GM18907 (cell line): ENCODE measurements around the gene OPCML.

Experiments used
- ATAC-seq: cut with Tn5 transposase; IDR thresholded peaks from one replicate; pipeline ENCODE4 v1.9.1; 2021; ENCODE audit warnings: mild to moderate bottlenecking, moderate library complexity; ENCODE audit not compliant: unreplicated experiment

The OPCML gene

GRCh38 chr11:133418218-133418617, 114.1 kb downstream of the OPCML start:
- no peak for ATAC-seq

- ATAC-seq = no peak
Observed at GRCh38 chr11:133414506-133414905, 117.8 kb downstream of the OPCML start.

DNA sequence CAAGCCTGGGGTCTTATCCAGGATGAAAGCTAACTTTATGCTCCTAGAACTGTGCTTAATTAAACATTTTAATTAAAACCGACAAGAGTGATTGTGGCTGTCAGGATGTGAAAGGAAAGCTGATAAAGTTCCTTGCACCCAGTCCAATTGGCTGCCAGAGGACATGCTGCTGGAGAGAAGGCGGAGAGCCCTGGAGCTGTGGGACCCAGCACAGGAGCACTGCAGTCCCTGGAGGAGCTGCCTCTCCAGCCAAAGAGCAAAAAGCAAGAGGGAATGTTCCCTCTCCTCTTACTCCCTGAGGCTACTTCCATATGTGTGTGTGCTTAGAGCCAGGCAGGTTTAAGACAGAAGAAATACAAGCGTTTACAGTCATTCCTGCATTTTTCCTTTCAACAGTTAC, 118.6 kb downstream of the OPCML start:
- ATAC-seq = no peak

GRCh38 chr11:133409799-133410198, 122.5 kb downstream of the OPCML start:
- ATAC-seq = no peak

DNA sequence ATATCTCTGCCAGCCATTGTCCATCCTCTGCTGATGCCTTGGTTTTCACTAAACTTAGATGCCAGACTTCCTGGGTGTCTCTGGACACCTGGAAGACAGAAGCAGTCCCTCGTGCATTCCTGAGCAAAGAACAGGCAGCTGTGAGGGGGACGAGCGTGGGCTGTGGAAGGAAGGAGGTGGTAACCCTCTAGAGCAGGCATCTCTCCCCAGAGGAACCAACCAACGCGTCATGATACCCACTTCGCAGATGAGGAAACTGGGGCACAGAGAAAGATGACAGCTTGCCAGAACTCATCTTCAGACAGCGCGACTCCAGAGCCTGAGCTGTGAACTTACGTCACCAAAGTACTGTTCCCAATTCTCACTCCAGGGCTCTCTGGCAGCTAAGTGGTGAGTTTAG, 123.4 kb downstream of the OPCML start:
- ATAC-seq = no peak

- no peak for ATAC-seq
Observed at GRCh38 chr11:133408402-133408801, 123.9 kb downstream of the OPCML start.

DNA sequence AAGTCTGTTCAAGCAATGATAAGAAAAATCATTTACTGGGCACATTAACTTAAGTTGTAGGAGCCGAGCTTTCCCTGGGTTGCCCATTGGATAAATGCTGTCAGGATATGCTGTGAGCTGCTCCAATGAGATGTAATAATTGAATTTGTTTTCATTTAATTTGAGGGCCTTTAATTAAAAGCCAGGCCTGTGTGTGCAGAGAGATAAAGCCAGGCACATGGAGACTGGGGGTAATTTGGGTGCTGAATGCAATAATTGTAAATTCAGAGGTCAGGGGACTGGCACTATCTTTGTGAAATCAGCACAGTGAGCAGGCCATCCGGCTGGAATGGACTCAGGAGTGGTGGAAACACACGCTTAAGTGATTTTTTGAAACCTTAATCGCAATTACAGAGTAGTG, 125.8 kb downstream of the OPCML start:
- no peak for ATAC-seq

GRCh38 chr11:133403900-133404299, 128.4 kb downstream of the OPCML start:
- ATAC-seq = peak; percentile 67

DNA sequence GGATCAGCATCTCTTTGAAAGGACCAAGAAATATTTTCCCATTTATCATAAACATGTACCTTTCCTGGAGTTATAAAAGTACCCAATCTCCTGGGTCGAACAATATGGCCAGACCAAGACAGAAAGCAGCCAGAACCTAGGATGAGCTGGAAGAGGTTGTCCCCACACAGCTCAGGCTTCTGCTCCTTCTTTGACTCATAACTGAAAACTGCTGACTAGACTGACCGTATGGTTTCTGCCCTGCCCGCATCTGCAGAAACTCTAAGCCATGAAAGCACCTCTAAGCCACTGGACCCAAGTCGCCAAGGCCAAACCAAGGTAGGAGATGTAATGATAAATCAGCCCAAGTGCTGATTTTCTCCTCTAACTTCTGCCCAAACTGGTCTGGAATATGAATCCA, 129.8 kb downstream of the OPCML start:
- ATAC-seq = no peak

DNA sequence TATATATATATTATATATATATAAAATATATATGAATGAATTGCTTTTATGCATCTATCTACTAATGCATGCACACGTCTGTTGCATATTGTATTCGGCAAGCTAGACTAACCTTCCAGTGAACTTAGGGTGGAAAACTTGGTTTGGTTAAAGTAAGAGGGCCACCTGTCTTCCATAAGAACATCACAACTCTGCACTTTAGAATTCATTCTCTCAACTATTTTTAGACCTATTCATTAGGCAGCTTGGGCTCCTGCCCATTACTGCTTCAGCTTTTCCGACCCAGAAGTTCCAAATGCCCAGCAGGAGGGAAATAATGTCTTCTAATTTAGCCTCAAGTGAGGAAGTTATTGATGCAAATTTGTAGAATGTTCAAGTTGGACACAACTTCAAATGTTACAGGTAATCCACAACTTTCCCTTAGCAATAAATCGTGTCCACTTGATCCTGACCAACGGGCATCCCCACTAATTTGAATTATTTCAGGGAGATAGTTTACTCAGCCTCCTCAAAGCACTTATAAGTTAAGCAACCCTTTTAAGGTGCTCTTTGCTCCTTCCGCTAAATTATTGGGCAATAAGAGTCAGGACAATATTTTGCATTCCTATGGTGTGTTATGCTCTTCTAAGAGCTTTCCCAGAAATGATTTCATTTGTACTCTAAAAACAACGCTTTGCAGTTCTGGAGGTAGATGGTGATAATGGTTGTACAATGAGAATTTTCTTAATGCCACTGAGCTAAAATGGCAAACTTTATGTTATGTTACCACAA, 132.3 kb downstream of the OPCML start:
- ATAC-seq = no peak

- ATAC-seq = no peak
Observed at GRCh38 chr11:133399294-133399693, 133.0 kb downstream of the OPCML start.

GRCh38 chr11:133390803-133391202, 141.5 kb downstream of the OPCML start:
- ATAC-seq = no peak

- ATAC-seq = no peak
Observed at GRCh38 chr11:133388975-133389568, 143.2 kb downstream of the OPCML start.

GRCh38 chr11:133388260-133388659, 144.0 kb downstream of the OPCML start:
- ATAC-seq = no peak

- no peak for ATAC-seq
Observed at GRCh38 chr11:133386852-133387251, 145.4 kb downstream of the OPCML start.

DNA sequence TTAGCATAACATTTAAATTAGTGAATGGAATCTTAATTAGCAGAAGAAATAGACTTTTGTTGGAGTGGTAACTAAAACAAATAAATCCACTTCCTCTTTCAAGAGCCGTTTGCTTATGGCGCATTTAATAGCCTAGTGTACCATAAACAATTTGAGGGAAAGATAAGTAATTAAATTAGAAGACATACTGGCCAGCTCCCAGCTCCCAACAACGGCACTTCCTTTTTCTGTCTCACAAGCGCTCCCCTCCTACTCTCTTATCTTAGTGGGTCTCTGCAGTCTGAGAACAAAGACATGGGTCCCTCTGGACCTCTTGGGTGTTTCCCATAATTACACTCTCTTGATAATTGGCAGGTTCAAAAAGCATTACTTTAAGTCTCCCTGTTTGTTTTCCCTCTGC, 146.0 kb downstream of the OPCML start:
- ATAC-seq = no peak

GRCh38 chr11:133385781-133386180, 146.5 kb downstream of the OPCML start:
- no peak for ATAC-seq

GRCh38 chr11:133384731-133385130, 147.6 kb downstream of the OPCML start:
- no peak for ATAC-seq

- ATAC-seq = no peak
Observed at GRCh38 chr11:133383689-133384088, 148.6 kb downstream of the OPCML start.

- no peak for ATAC-seq
Observed at GRCh38 chr11:133383201-133383600, 149.1 kb downstream of the OPCML start.

GRCh38 chr11:133382131-133382812, 150.0 kb downstream of the OPCML start:
- no peak for ATAC-seq

DNA sequence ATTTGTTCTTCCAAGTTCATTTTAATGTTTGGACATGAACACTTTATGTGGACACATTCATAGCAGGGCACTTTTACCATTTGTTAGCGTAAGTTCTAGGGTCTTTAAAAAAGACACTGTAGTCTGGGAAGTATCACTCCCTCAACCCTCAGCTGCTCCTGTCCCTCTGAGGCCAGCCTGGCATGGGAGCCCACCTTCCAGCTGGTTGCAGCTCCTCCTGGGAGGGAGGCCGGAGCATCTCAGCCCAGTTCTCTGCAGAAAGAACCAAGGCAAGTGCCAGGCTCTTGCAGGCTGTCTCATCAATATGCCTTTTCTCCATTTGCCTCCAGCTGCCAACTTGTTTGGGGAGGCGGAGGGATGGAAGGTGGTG, 150.6 kb downstream of the OPCML start:
- no peak for ATAC-seq
